ENCODE data around the gene UNC13B.

DNA sequence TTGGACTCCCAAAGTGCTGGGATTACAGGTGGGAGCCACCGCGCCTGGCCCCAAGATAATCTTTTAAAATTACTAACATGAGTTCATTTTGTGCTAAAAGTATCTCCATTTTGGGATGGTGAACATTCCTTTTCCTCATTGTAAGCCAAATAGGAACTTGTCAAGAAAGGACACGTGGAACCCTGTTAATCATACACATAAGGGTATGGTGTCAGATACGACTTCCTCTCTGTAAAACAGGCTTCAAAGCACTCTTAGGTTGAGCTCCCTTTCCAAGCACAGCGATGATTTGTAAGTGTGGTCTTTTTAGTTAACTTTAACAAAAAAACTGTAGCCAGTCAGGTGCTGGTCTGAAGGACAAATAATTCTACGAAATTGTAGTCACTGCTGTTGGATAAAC, 132.7 kb downstream of the UNC13B start:
- TF ChIP-seq, protein P1, sequence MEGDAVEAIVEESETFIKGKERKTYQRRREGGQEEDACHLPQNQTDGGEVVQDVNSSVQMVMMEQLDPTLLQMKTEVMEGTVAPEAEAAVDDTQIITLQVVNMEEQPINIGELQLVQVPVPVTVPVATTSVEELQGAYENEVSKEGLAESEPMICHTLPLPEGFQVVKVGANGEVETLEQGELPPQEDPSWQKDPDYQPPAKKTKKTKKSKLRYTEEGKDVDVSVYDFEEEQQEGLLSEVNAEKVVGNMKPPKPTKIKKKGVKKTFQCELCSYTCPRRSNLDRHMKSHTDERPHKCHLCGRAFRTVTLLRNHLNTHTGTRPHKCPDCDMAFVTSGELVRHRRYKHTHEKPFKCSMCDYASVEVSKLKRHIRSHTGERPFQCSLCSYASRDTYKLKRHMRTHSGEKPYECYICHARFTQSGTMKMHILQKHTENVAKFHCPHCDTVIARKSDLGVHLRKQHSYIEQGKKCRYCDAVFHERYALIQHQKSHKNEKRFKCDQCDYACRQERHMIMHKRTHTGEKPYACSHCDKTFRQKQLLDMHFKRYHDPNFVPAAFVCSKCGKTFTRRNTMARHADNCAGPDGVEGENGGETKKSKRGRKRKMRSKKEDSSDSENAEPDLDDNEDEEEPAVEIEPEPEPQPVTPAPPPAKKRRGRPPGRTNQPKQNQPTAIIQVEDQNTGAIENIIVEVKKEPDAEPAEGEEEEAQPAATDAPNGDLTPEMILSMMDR (IDR thresholded peaks at IDR 0.05), result no peak
- TF ChIP-seq POLR2A (IDR thresholded peaks at IDR 0.05), result no peak
